Measurements from ENCODE around the gene AP3B2. TPM values are rescaled to one million over a fixed set of nuclear protein-coding genes. Genes with fewer than 3 reads are reported as not detected.

The AP3B2 gene
- total and polyA plus RNA-seq, 2 donors (not counting 1 experiment from before 2014, with no cell fraction given) = 0.09 to 0.17 TPM

DNA sequence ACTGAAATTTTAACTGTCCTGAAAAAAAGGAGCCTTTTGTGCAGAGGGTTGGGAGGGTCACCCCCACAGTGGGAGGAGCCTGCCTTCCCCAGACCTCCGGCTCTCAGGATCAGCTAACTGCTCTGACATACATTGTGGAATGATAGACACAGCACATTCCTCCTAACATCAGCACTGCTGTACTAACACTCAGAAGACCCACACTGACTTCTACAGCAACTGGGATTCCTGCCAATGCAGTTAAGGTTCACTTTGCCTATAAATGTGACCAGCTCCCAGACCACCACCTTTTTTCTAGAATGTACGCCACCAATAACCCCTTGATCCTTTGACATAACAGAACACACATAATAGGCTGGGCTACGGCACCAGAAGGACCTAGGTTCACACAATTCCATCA is 65.7 kb downstream of the AP3B2 start:
- Histone ChIP-seq H3K27me3 (ENCODE audit: control insufficient read depth, insufficient read depth, low read length) (peaks cover 13% of the 10 kb centered on the region), H3K9ac (ENCODE audit: insufficient read depth, low read length) (no peak overlapping the region), H4K20me1 (ENCODE audit: control insufficient read depth, extremely low read depth, insufficient read depth, low read length) (no peaks in the 10 kb centered on the region), H3K4me3 (replicated peaks in 1 of 4; ENCODE audit: control extremely low read depth in 1 of 4, insufficient read depth in 1 of 4, low read depth in 3 of 4, low read length in 4 of 4) (no peak overlapping the region), H3K9me3 (ENCODE audit: control insufficient read depth, insufficient read depth, low read depth, low read length) (no peaks in the 10 kb centered on the region), H3K4me2 (ENCODE audit: extremely low read depth, insufficient read depth, low read length) (no peak overlapping the region), H3K36me3 (ENCODE audit: control insufficient read depth, insufficient read depth, low read length) (no peaks in the 10 kb centered on the region), H3K27ac (ENCODE audit: insufficient read depth, low read length) (no peak overlapping the region), H3K4me1 (ENCODE audit: control insufficient read depth, extremely low read depth, insufficient read depth, low read length) (no peaks in the 10 kb centered on the region), H3K79me2 (ENCODE audit: control insufficient read depth, insufficient read depth, low read length) (no peaks in the 10 kb centered on the region), H2AFZ (ENCODE audit: low read length) (no peak overlapping the region)
- TF ChIP-seq, protein P1, sequence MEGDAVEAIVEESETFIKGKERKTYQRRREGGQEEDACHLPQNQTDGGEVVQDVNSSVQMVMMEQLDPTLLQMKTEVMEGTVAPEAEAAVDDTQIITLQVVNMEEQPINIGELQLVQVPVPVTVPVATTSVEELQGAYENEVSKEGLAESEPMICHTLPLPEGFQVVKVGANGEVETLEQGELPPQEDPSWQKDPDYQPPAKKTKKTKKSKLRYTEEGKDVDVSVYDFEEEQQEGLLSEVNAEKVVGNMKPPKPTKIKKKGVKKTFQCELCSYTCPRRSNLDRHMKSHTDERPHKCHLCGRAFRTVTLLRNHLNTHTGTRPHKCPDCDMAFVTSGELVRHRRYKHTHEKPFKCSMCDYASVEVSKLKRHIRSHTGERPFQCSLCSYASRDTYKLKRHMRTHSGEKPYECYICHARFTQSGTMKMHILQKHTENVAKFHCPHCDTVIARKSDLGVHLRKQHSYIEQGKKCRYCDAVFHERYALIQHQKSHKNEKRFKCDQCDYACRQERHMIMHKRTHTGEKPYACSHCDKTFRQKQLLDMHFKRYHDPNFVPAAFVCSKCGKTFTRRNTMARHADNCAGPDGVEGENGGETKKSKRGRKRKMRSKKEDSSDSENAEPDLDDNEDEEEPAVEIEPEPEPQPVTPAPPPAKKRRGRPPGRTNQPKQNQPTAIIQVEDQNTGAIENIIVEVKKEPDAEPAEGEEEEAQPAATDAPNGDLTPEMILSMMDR (conservative IDR thresholded peaks at IDR 0.05 in 1 of 2, IDR thresholded peaks at IDR 0.05 in 1 of 2; ENCODE audit: low read depth in 1 of 2, low read length in 2 of 2) = no peak
- TF ChIP-seq EZH2 (IDR thresholded peaks at IDR 0.05; ENCODE audit: low read length, missing control alignments) = no peak
- no peak for DNase-seq (ENCODE audit: low read depth in 2 of 2)

- no peak overlapping the region for H3K27ac ChIP-seq (ENCODE audit: insufficient read depth, low read length)
- peaks cover 7% of the 10 kb centered on the region for H3K27me3 ChIP-seq (ENCODE audit: control insufficient read depth, insufficient read depth, low read length)
- no peak overlapping the region for H3K4me2 ChIP-seq (ENCODE audit: extremely low read depth, insufficient read depth, low read length)
- TF ChIP-seq, protein P1 (conservative IDR thresholded peaks at IDR 0.05 in 1 of 2, IDR thresholded peaks at IDR 0.05 in 1 of 2; ENCODE audit: low read depth in 1 of 2, low read length in 2 of 2) = no peak
- no peak for TF ChIP-seq EZH2 (IDR thresholded peaks at IDR 0.05; ENCODE audit: low read length, missing control alignments)
- no peak overlapping the region for H3K4me3 ChIP-seq (replicated peaks in 1 of 4; ENCODE audit: control extremely low read depth in 1 of 4, insufficient read depth in 1 of 4, low read depth in 3 of 4, low read length in 4 of 4)
- H2AFZ ChIP-seq (ENCODE audit: low read length) = no peak overlapping the region
- no peaks in the 10 kb centered on the region for H3K36me3 ChIP-seq (ENCODE audit: control insufficient read depth, insufficient read depth, low read length)
- H3K4me1 ChIP-seq (ENCODE audit: control insufficient read depth, extremely low read depth, insufficient read depth, low read length) = no peaks in the 10 kb centered on the region
- no peaks in the 10 kb centered on the region for H3K79me2 ChIP-seq (ENCODE audit: control insufficient read depth, insufficient read depth, low read length)
- no peak overlapping the region for H3K9ac ChIP-seq (ENCODE audit: insufficient read depth, low read length)
- DNase-seq (ENCODE audit: low read depth in 2 of 2) = no peak
- no peaks in the 10 kb centered on the region for H3K9me3 ChIP-seq (ENCODE audit: control insufficient read depth, insufficient read depth, low read depth, low read length)
- no peaks in the 10 kb centered on the region for H4K20me1 ChIP-seq (ENCODE audit: control insufficient read depth, extremely low read depth, insufficient read depth, low read length)
Observed at GRCh38 chr15:82642656-82643055, 67.0 kb downstream of the AP3B2 start.

DNA sequence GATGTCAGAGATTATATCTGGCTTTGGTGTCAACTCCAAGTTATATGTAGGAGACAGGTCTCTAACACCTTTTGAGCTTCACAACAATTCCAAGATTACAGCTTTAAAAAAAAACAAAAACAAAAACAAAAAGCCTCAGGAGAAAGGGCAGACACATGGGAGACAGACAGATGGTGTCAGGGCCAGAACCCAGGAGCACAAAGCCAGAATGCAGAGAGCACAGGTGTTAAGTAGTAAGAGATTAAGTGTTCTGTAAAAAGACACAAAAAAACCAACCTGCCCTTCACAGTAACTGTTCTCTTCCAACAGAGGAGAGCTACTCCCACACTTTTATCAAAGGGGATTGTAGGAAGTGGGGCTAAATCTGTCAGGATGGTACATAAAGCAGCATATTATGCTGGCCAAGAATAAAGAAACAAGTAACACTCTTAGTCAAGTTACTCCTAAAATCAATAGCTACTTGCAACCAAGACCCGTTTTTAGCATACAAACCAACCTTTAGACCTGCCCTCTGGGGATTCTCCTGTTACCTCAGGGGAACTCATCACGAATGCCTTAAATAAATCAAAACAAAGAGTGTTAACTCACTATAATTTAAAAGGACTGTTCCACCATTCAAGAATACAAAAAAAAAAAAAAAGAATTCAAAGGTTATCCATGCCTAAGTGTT is 68.4 kb downstream of the AP3B2 start:
- Histone ChIP-seq H3K4me3 (replicated peaks in 1 of 4; ENCODE audit: control extremely low read depth in 1 of 4, insufficient read depth in 1 of 4, low read depth in 3 of 4, low read length in 4 of 4) (no peak overlapping the region), H3K27ac (ENCODE audit: insufficient read depth, low read length) (no peak overlapping the region), H3K9ac (ENCODE audit: insufficient read depth, low read length) (no peak overlapping the region), H3K36me3 (ENCODE audit: control insufficient read depth, insufficient read depth, low read length) (no peaks in the 10 kb centered on the region), H3K9me3 (ENCODE audit: control insufficient read depth, insufficient read depth, low read depth, low read length) (no peaks in the 10 kb centered on the region), H3K4me2 (ENCODE audit: extremely low read depth, insufficient read depth, low read length) (no peak overlapping the region), H3K4me1 (ENCODE audit: control insufficient read depth, extremely low read depth, insufficient read depth, low read length) (no peaks in the 10 kb centered on the region), H3K79me2 (ENCODE audit: control insufficient read depth, insufficient read depth, low read length) (no peaks in the 10 kb centered on the region), H3K27me3 (ENCODE audit: control insufficient read depth, insufficient read depth, low read length) (no peaks in the 10 kb centered on the region), H2AFZ (ENCODE audit: low read length) (no peak overlapping the region), H4K20me1 (ENCODE audit: control insufficient read depth, extremely low read depth, insufficient read depth, low read length) (no peaks in the 10 kb centered on the region)
- DNase-seq (ENCODE audit: low read depth in 2 of 2) = no peak
- TF ChIP-seq, protein P1 (conservative IDR thresholded peaks at IDR 0.05 in 1 of 2, IDR thresholded peaks at IDR 0.05 in 1 of 2; ENCODE audit: low read depth in 1 of 2, low read length in 2 of 2) = no peak
- no peak for TF ChIP-seq EZH2 (IDR thresholded peaks at IDR 0.05; ENCODE audit: low read length, missing control alignments)
